ENCODE results near the gene RGS3.

RGS3 gene

GRCh38 chr9:113537229-113537810 lies 73.8 kb downstream of the RGS3 start:
- Mint-ChIP-seq H3K4me1 (peaks cover 28% of the 10 kb centered on the region), H3K27me3 (ENCODE audit: low read depth) (peaks cover 9% of the 10 kb centered on the region), H3K27ac (peak overlapping the region in 1 of 3 experiments; percentile 27), H3K4me3 (no peak overlapping the region), H3K9me3 (no peaks in the 10 kb centered on the region), H3K36me3 (ENCODE audit: low read depth) (no peaks in the 10 kb centered on the region)
- no peak for TF ChIP-seq CTCF (IDR thresholded peaks at IDR 0.05; ENCODE audit: unreplicated experiment in 3 of 3)

GRCh38 chr9:113538131-113538530 lies 74.6 kb downstream of the RGS3 start:
- Mint-ChIP-seq H3K4me3 (no peak overlapping the region), H3K27me3 (ENCODE audit: low read depth) (peaks cover 9% of the 10 kb centered on the region), H3K4me1 (peaks cover 31% of the 10 kb centered on the region), H3K9me3 (no peaks in the 10 kb centered on the region), H3K36me3 (ENCODE audit: low read depth) (no peaks in the 10 kb centered on the region), H3K27ac (no peak overlapping the region)
- TF ChIP-seq CTCF (IDR thresholded peaks at IDR 0.05; ENCODE audit: unreplicated experiment in 3 of 3): no peak

GRCh38 chr9:113538701-113539430 lies 75.3 kb downstream of the RGS3 start:
- H3K9me3 Mint-ChIP-seq: no peaks in the 10 kb centered on the region
- H3K36me3 Mint-ChIP-seq (ENCODE audit: low read depth): no peaks in the 10 kb centered on the region
- peaks cover 37% of the 10 kb centered on the region for H3K4me1 Mint-ChIP-seq
- no peak overlapping the region for H3K4me3 Mint-ChIP-seq
- peaks cover 9% of the 10 kb centered on the region for H3K27me3 Mint-ChIP-seq (ENCODE audit: low read depth)
- TF ChIP-seq CTCF (IDR thresholded peaks at IDR 0.05; ENCODE audit: unreplicated experiment in 3 of 3): no peak
- no peak overlapping the region for H3K27ac Mint-ChIP-seq

GRCh38 chr9:113540466-113540865 lies 76.9 kb downstream of the RGS3 start:
- Mint-ChIP-seq H3K36me3 (ENCODE audit: low read depth) (no peaks in the 10 kb centered on the region), H3K9me3 (no peaks in the 10 kb centered on the region), H3K27me3 (ENCODE audit: low read depth) (peaks cover 9% of the 10 kb centered on the region), H3K4me1 (peaks cover 46% of the 10 kb centered on the region), H3K4me3 (no peak overlapping the region), H3K27ac (peak overlapping the region in 1 of 3 experiments; percentile 46)
- TF ChIP-seq CTCF (IDR thresholded peaks at IDR 0.05; ENCODE audit: unreplicated experiment in 3 of 3): no peak

- H3K27me3 Mint-ChIP-seq (ENCODE audit: low read depth): peaks cover 9% of the 10 kb centered on the region
- no peak overlapping the region for H3K4me3 Mint-ChIP-seq
- peak overlapping the region in 2 of 3 experiments; percentile 37 to 70 for H3K27ac Mint-ChIP-seq
- no peaks in the 10 kb centered on the region for H3K9me3 Mint-ChIP-seq
- no peaks in the 10 kb centered on the region for H3K36me3 Mint-ChIP-seq (ENCODE audit: low read depth)
- no peak for TF ChIP-seq CTCF (IDR thresholded peaks at IDR 0.05; ENCODE audit: unreplicated experiment in 3 of 3)
- H3K4me1 Mint-ChIP-seq: peaks cover 41% of the 10 kb centered on the region
Measured at GRCh38 chr9:113541019-113541900, 77.7 kb downstream of the RGS3 start.
